D341Med (cell line): ENCODE measurements around the gene ANGPT4.

Experiments
- DNase-seq: peaks from one replicate; pipeline ENCODE4 v3.0.0; 2012; ENCODE audit warnings: low spot score

The ANGPT4 gene

GRCh38 chr20:825710-826421 is 90.3 kb downstream of the ANGPT4 start:
- DNase-seq: no peak

GRCh38 chr20:824916-825315 is 91.2 kb downstream of the ANGPT4 start:
- DNase-seq: no peak

- no peak for DNase-seq
Measured at GRCh38 chr20:824490-824889, 91.6 kb downstream of the ANGPT4 start.

GRCh38 chr20:823574-823902 is 92.6 kb downstream of the ANGPT4 start:
- DNase-seq: peak; percentile 15

DNA sequence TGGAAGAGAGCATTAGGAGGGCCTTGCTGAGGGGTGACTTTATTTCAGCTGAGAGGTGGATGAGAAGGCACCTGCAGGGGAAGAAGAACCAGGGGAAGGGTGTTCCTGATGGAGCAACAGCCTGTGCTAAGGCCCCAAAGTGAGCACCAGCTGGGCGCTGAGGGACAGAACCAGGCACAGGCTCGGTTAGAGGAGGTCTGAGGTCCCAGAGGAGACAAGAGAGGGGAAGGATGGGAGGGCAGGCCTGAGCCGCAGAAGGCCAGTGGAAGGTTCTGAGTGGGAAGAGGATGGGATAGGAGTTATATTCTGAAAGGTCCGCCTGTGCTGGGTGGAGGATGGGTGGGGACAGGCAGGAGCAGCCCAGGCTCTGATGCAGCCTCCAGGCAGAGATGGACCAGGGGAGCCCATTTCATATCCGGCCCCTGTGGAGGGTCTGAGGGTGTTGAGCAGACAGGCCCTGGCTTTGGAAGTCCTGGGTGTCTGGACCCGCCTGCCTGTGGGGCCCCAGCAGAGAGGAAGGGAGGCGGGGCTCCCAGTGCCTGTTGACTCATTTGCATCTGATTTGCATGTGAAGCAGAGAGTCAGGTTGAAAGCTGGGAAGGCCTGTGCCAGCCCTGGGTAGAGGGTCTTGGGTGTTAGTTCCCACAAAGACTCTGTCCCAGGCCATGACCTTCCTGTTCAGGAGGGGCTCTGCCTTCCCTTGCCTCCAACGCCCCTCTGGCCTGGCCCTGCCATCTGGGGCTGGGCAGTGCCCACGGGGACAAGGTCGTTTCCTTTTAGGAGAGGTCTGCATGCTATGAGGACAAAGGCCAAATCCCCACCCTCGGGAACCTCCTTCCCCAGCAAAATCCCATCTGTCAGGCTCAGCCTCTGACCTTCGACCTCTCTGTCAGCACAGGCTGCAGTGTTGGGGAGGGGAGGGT is 93.2 kb downstream of the ANGPT4 start:
- no peak for DNase-seq

DNA sequence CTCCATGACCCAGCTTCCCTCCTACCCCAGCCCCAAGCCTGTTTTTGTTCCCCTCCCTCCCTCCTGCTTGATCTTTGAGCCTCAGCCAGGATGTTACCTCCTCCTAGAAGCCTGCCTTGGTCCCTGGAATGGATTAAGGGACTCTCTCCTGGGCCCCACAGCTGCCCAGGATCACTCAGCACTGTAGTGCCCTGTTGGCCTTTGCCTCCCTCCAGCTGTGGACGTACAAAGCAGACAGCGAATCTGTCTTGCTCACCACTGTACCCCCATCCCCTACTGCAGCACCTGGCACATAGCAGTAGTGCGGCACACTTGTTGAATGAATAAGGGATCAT is 94.4 kb downstream of the ANGPT4 start:
- no peak for DNase-seq

GRCh38 chr20:821046-821730 is 94.9 kb downstream of the ANGPT4 start:
- DNase-seq: no peak

DNA sequence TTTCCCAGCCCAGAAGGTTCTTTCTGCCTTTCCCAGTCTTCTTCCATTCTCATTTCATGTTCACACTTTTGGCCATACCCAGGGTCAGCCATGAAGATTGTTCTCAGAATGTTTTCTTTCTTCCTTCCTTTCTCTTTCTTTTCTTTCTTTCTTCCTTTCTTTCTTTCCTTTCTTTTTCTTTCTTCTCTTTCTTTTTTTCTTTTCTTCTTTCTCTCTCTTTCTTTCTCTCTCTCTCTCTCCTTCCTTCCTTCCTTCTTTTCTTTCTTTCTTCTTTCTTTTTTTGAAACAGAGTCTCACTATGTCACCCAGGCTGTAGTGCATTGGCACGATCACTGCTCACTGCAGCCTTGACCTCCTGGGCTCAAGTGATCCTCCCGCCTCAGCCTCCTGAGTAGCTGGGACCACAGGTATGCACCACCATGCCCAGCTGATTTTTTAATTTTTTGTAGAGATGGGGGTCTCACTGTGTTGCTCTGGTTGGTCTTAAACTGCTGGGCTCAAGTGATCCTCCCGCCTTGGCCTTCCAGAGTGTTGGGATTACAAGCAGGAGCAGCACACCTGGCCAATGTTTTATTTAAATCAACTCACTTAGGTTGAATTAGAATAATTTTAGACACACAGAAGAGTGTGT is 95.7 kb downstream of the ANGPT4 start:
- DNase-seq: no peak
